Measurements from ENCODE around the gene DPYSL5.

The DPYSL5 gene

GRCh38 chr2:26998323-26998722, 150.4 kb downstream of the DPYSL5 start:
- Histone ChIP-seq H3K9me3 (ENCODE audit: control insufficient read depth in 5 of 5, low read length in 5 of 5) (no peaks in the 10 kb centered on the region), H3K9ac (ENCODE audit: low read length in 5 of 5) (no peak overlapping the region), H3K36me3 (ENCODE audit: control insufficient read depth in 5 of 5, insufficient read depth in 5 of 5, low read length in 5 of 5) (no peaks in the 10 kb centered on the region), H3K27me3 (ENCODE audit: control insufficient read depth in 5 of 5, insufficient read depth in 4 of 5, low read length in 5 of 5) (no peaks in the 10 kb centered on the region), H3K4me3 (ENCODE audit: low read depth in 1 of 5, low read length in 5 of 5) (no peak overlapping the region), H3K27ac (ENCODE audit: low read depth, low read length) (no peak overlapping the region), H3K4me1 (ENCODE audit: control insufficient read depth in 5 of 5, insufficient read depth in 5 of 5, low read length in 5 of 5) (no peaks in the 10 kb centered on the region)

Measured in subcutaneous abdominal adipose tissue (tissue), 5 donors.